Neuronal stem cell (in vitro differentiated cells): Measurements from ENCODE around the gene ME2.

ENCODE experiments used
- DNase-seq: peaks from one replicate; pipeline ENCODE4 v3.0.0-alpha.2; 2013; ENCODE audit warnings: low spot score
- H2AFZ ChIP-seq: one replicate; pipeline ENCODE4 v1.6.1; 2013; ENCODE audit warnings: mild to moderate bottlenecking, low read length, inconsistent platforms
- H2AK5ac ChIP-seq: 2 replicates; pipeline ENCODE4 v1.6.1; 2013; ENCODE audit warnings: low read depth, mild to moderate bottlenecking, inconsistent platforms, low read length, moderate library complexity, mixed read lengths
- H2BK120ac ChIP-seq: 2 replicates; pipeline ENCODE4 v1.6.1; 2013; ENCODE audit warnings: low read depth, mild to moderate bottlenecking, inconsistent platforms, low read length, moderate library complexity, mixed read lengths
- H2BK12ac ChIP-seq: one replicate; pipeline ENCODE4 v1.6.1; 2013; ENCODE audit warnings: low read length, inconsistent platforms
- H2BK15ac ChIP-seq: 2 replicates; pipeline ENCODE4 v1.6.1; 2013; ENCODE audit warnings: mild to moderate bottlenecking, low read length, inconsistent platforms, mixed read lengths
- H2BK5ac ChIP-seq: one replicate; pipeline ENCODE4 v1.6.1; 2013; ENCODE audit warnings: inconsistent platforms, mild to moderate bottlenecking, low read length, moderate library complexity
- H3K14ac ChIP-seq: one replicate; pipeline ENCODE4 v1.6.1; 2013; ENCODE audit warnings: low read length, inconsistent platforms
- H3K18ac ChIP-seq: 2 replicates; pipeline ENCODE4 v1.6.1; 2013; ENCODE audit warnings: low read length, inconsistent platforms
- H3K23ac ChIP-seq: 2 replicates; pipeline ENCODE4 v1.6.1; 2013; ENCODE audit warnings: low read depth, mild to moderate bottlenecking, mixed read lengths, low read length, inconsistent platforms; ENCODE audit not compliant: poor library complexity
- H3K27ac ChIP-seq: replicated peaks from 3 replicates; pipeline ENCODE4 v1.5.1; 2013; ENCODE audit warnings: low read length, inconsistent platforms
- H3K27me3 ChIP-seq, 3 experiments: 2 replicates each; pipeline ENCODE4 v1.6.1; 2013; ENCODE audit warnings: low read length in 3 of 3, mild to moderate bottlenecking in 2 of 3, inconsistent platforms in 1 of 3, low read depth in 1 of 3, mixed read lengths in 1 of 3, moderate library complexity in 1 of 3; ENCODE audit not compliant: control insufficient read depth in 3 of 3, insufficient read depth in 3 of 3
- H3K36me3 ChIP-seq, 2 donors: replicated peaks in 1 of 2; 2 replicates each; pipeline ENCODE4 v1.6.1; 2013; ENCODE audit warnings: low read length in 2 of 2; ENCODE audit not compliant: control insufficient read depth in 2 of 2, insufficient read depth in 2 of 2
- H3K4ac ChIP-seq: 2 replicates; pipeline ENCODE4 v1.6.1; 2013; ENCODE audit warnings: inconsistent platforms, mild to moderate bottlenecking, low read length, moderate library complexity
- H3K4me1 ChIP-seq, 2 donors: 1 replicate in 1 of 2; 2 replicates in 1 of 2; pipeline ENCODE4 v1.6.1; 2013; ENCODE audit warnings: low read length in 2 of 2, low read depth in 1 of 2; ENCODE audit not compliant: control insufficient read depth in 2 of 2, insufficient read depth in 1 of 2
- H3K4me2 ChIP-seq: one replicate; pipeline ENCODE4 v1.6.1; 2013; ENCODE audit warnings: mild to moderate bottlenecking, low read length, inconsistent platforms; ENCODE audit not compliant: insufficient read depth, poor library complexity, severe bottlenecking
- H3K4me3 ChIP-seq, 2 donors: 2 replicates each; pipeline ENCODE4 v1.5.1; 2013; ENCODE audit warnings: low read length in 2 of 2, mild to moderate bottlenecking in 2 of 2, inconsistent platforms in 1 of 2, moderate library complexity in 1 of 2
- H3K79me1 ChIP-seq: one replicate; pipeline ENCODE4 v1.6.1; 2013; ENCODE audit warnings: low read depth, mild to moderate bottlenecking, inconsistent platforms, low read length, moderate library complexity
- H3K9ac ChIP-seq: one replicate; pipeline ENCODE4 v1.6.1; 2013; ENCODE audit warnings: mild to moderate bottlenecking, low read depth, low read length, inconsistent platforms; ENCODE audit not compliant: poor library complexity
- H3K9me3 ChIP-seq, 2 donors: replicated peaks in 1 of 2; 2 replicates each; pipeline versions ENCODE3 to v1.6.1; 2013; ENCODE audit warnings: low read length in 2 of 2, mild to moderate bottlenecking in 2 of 2, inconsistent platforms in 1 of 2, low read depth in 1 of 2, mixed read lengths in 1 of 2, moderate library complexity in 1 of 2; ENCODE audit not compliant: control insufficient read depth in 2 of 2, insufficient read depth in 1 of 2
- H4K8ac ChIP-seq: one replicate; pipeline ENCODE4 v1.6.1; 2013; ENCODE audit warnings: low read depth, mild to moderate bottlenecking, inconsistent platforms, low read length, moderate library complexity
- H4K91ac ChIP-seq: one replicate; pipeline ENCODE4 v1.6.1; 2013; ENCODE audit warnings: low read length, low read depth, mild to moderate bottlenecking, inconsistent platforms; ENCODE audit not compliant: poor library complexity
- WGBS, 2 donors: extraction: QIAGEN DNeasy Blood & Tissue Kit; methylation state at CpG; one replicate each; pipeline ENCODE4 v1.1.7; 2013; ENCODE audit warnings: missing lambda C conversion rate in 2 of 2, mixed read lengths in 1 of 2; ENCODE audit not compliant: insufficient read length in 2 of 2, insufficient replicate concordance in 1 of 2; ENCODE audit errors: extremely low coverage in 2 of 2; 5-methylcytosine and 5-hydroxymethylcytosine counted together

The ME2 gene

DNA sequence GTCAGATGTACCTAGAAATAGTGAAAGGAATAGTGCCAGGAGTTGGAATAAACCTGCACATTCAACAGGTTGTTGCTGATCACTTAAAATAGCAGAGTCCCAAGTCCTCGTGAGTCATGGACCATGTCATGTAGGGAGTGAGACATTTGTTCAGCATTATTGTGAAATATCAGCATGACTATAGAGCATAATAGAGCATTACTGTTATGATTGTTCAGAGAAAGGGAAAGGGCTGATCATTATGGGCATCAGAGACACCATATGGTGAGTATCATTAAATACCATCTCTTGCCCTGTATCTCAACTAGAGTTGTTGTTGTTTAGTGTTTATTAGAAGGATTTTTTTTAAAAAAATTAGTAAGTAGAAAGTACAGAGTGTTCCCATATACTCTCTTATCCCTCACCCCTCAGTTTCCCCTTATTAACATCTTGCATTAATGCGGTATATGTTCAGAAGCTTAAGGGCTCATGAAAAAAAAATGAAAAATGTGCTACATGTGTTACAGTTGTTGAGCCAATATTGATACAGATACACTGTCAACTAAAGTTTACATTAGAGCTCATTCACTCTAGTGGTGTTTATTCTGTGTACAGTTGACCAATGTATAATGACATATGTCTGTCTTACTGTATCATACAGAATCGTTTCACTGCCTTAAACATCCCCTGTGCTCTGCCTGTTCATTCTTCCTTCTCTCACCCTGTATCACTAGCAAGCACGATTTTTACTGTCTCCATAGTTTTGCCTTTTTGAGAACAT, 94.6 kb downstream of the ME2 start:
- no peak overlapping the region for H3K27ac ChIP-seq
- H2AFZ ChIP-seq, result no peak overlapping the region
- H3K9me3 ChIP-seq, result peaks cover 9 to 42% of the 10 kb centered on the region in 2 donors
- no peak overlapping the region for H3K4me2 ChIP-seq
- peaks cover 19 to 53% of the 10 kb centered on the region in 2 donors for H3K36me3 ChIP-seq
- H3K27me3 ChIP-seq, result no peaks in the 10 kb centered on the region
- no peak overlapping the region for H2BK120ac ChIP-seq
- H3K23ac ChIP-seq, result no peak overlapping the region
- no peak overlapping the region for H2BK12ac ChIP-seq
- H2AK5ac ChIP-seq, result no peak overlapping the region
- no peak overlapping the region for H4K91ac ChIP-seq
- H3K9ac ChIP-seq, result no peak overlapping the region
- no peak overlapping the region for H4K8ac ChIP-seq
- DNase-seq, result no peak
- no peak overlapping the region for H3K18ac ChIP-seq
- H3K14ac ChIP-seq, result no peak overlapping the region
- H3K4ac ChIP-seq, result no peak overlapping the region
- WGBS, 2 donors, result no CpG with 5 or more reads among the region's 4 CpGs
- no peak overlapping the region for H3K4me3 ChIP-seq
- no peak overlapping the region for H2BK5ac ChIP-seq
- H3K4me1 ChIP-seq, result peaks cover 3 to 5% of the 10 kb centered on the region in 2 donors
- no peak overlapping the region for H2BK15ac ChIP-seq
- H3K79me1 ChIP-seq, result no peaks in the 10 kb centered on the region

DNA sequence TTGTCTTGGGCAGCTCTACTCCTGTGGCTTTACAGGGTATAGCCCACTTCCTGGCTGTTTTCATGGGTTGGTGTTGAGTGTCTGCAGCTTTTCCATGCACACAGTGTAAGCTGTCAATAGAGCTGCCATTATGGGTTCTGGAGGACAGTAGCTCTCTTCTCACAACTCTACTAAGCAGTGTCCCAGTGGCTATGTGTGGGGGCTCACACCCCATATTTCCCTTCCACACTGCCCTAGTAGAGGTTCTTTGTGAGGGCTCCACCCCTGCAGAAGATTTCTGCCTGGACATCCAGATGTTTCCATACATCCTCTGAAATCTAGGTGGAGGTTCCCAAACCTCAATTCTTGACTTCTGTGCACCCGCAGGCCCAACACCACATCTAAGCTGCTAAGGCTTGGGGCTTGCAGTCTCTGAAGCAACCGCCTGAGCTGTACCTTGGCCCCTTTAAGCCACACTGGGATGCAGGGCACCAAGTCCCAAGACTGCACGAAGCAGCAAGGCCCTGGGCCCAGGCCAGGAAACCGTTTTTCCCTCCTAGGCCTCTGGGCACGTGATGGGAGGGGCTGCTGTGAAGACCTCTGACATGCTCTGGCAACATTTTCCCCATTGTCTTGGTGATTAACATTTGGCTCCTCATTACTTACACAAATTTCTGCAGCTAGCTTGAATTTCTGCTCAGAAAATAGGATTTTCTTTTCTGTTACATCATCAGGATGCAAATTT, 98.3 kb downstream of the ME2 start:
- no peaks in the 10 kb centered on the region for H3K4me1 ChIP-seq
- no peak overlapping the region for H3K9ac ChIP-seq
- no peak overlapping the region for H3K23ac ChIP-seq
- DNase-seq, result no peak
- H3K36me3 ChIP-seq, result peaks cover 19 to 84% of the 10 kb centered on the region in 2 donors
- no peak overlapping the region for H3K4me2 ChIP-seq
- no peak overlapping the region for H2BK5ac ChIP-seq
- no CpG with 5 or more reads among the region's 5 CpGs for WGBS, 2 donors
- no peaks in the 10 kb centered on the region for H3K79me1 ChIP-seq
- no peak overlapping the region for H3K4me3 ChIP-seq
- H2BK120ac ChIP-seq, result no peak overlapping the region
- H4K91ac ChIP-seq, result no peak overlapping the region
- H2BK12ac ChIP-seq, result no peak overlapping the region
- no peak overlapping the region for H2AK5ac ChIP-seq
- H3K18ac ChIP-seq, result no peak overlapping the region
- no peak overlapping the region for H2AFZ ChIP-seq
- H3K27ac ChIP-seq, result no peak overlapping the region
- H3K9me3 ChIP-seq, result peaks cover 9 to 50% of the 10 kb centered on the region in 2 donors
- H4K8ac ChIP-seq, result no peak overlapping the region
- H3K14ac ChIP-seq, result no peak overlapping the region
- H2BK15ac ChIP-seq, result no peak overlapping the region
- no peak overlapping the region for H3K4ac ChIP-seq
- no peaks in the 10 kb centered on the region for H3K27me3 ChIP-seq

DNA sequence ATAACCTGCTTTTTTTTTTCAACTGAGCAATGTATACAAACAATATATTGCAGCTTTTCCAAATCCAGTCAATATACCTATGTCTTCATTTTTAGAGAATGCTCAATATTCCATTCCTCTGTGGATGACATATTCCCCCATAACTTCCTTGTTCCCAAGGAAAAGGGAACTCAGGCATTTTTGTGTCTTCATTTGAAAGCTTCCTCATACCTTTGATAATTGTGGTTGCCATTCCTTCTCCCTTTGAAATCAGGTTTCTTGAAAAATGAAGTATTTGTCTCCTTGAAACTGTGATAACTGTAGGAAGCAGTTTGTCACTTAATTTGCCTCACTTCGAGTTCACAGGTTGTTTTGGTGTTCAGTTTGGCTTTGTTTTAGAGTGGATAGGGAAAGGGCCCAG, 102.5 kb downstream of the ME2 start:
- H3K36me3 ChIP-seq, result peaks cover 8 to 83% of the 10 kb centered on the region in 2 donors
- no peaks in the 10 kb centered on the region for H3K27me3 ChIP-seq
- H2BK12ac ChIP-seq, result no peak overlapping the region
- no peak overlapping the region for H2AFZ ChIP-seq
- no peak overlapping the region for H2BK5ac ChIP-seq
- peaks cover 4 to 33% of the 10 kb centered on the region in 2 donors for H3K9me3 ChIP-seq
- no peak overlapping the region for H4K91ac ChIP-seq
- H4K8ac ChIP-seq, result no peak overlapping the region
- no peak overlapping the region for H2BK15ac ChIP-seq
- H3K18ac ChIP-seq, result no peak overlapping the region
- no peak for DNase-seq
- no peak overlapping the region for H2BK120ac ChIP-seq
- H3K27ac ChIP-seq, result no peak overlapping the region
- H3K4ac ChIP-seq, result no peak overlapping the region
- no peak overlapping the region for H3K23ac ChIP-seq
- WGBS, 2 donors, result no CpG with 5 or more reads among the region's 1 CpG
- H3K79me1 ChIP-seq, result no peaks in the 10 kb centered on the region
- no peak overlapping the region for H3K4me3 ChIP-seq
- H3K4me1 ChIP-seq, result no peaks in the 10 kb centered on the region
- no peak overlapping the region for H2AK5ac ChIP-seq
- H3K14ac ChIP-seq, result no peak overlapping the region
- H3K9ac ChIP-seq, result no peak overlapping the region
- H3K4me2 ChIP-seq, result no peak overlapping the region

DNA sequence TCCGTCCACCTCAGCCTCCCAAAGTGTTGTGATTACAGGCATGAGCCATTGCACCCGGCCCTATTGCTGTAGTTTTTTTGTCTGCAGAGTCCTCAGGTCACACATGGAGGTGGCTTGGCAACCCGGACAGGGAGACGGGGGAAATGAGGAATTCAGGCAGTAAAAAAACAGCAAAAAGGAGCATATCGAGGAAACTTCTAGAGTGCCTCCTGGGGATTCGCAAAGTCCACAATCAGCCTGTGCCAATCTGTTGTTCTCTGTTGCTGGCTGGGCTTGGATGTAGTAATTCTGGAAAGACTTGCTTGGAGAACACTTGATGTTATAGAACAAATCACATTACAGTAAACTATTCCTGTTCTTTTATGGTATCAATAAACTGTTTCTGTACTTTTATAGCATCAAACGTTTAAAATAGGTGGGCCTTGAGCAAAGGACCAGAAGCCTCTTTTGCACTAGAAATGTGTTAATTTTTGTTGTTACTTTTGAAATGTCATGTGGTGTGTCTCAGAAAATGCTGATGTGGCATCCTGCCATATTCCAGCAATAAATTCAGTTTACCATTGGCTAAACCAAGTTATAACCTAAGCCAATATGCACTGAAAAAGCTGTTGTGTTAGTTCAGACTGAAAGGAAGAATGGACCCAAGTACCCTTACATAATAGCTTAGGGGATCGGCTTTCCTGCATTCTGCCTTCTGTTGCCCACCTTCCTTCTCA, 103.3 kb downstream of the ME2 start:
- no peaks in the 10 kb centered on the region for H3K4me1 ChIP-seq
- WGBS, 2 donors, result no CpG with 5 or more reads among the region's 8 CpGs
- no peak overlapping the region for H3K9ac ChIP-seq
- H2BK12ac ChIP-seq, result no peak overlapping the region
- H3K79me1 ChIP-seq, result no peaks in the 10 kb centered on the region
- no peak overlapping the region for H4K91ac ChIP-seq
- no peak overlapping the region for H4K8ac ChIP-seq
- no peak overlapping the region for H2AFZ ChIP-seq
- no peak for DNase-seq
- H3K9me3 ChIP-seq, result peaks cover 1 to 25% of the 10 kb centered on the region in 2 donors
- no peak overlapping the region for H3K4me3 ChIP-seq
- H3K27me3 ChIP-seq, result no peaks in the 10 kb centered on the region
- H3K36me3 ChIP-seq, result peaks cover 3 to 83% of the 10 kb centered on the region in 2 donors
- no peak overlapping the region for H3K18ac ChIP-seq
- H2AK5ac ChIP-seq, result no peak overlapping the region
- H2BK15ac ChIP-seq, result no peak overlapping the region
- H2BK5ac ChIP-seq, result no peak overlapping the region
- H3K27ac ChIP-seq, result no peak overlapping the region
- no peak overlapping the region for H3K4me2 ChIP-seq
- no peak overlapping the region for H3K4ac ChIP-seq
- no peak overlapping the region for H3K14ac ChIP-seq
- H3K23ac ChIP-seq, result no peak overlapping the region
- H2BK120ac ChIP-seq, result no peak overlapping the region
